ENCODE data around the gene MUC2.

DNA sequence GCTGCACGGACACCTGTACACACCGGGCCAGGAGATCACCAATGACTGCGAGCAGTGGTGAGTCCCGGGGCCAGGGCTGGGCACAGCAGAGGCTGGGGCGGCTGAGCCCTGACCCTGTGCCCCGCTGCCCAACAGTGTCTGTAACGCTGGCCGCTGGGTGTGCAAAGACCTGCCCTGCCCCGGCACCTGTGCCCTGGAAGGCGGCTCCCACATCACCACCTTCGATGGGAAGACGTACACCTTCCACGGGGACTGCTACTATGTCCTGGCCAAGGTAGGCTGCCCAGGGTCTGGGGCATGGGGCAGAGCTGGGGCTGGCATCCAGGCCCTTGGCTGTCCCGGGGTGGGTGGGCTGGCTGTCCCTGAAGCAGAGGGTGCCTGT is 7.7 kb downstream of the MUC2 start:
- no peak for TF ChIP-seq CTCF (conservative IDR thresholded peaks at IDR 0.05; ENCODE audit: low read length)
- TF ChIP-seq EZH2phosphoT487 (IDR thresholded peaks at IDR 0.05; ENCODE audit: borderline replicate concordance) = no peak
